HepG2 (cell line): ENCODE results near the gene PDRG1. TPM values are rescaled to one million over a fixed set of nuclear protein-coding genes. Genes with fewer than 3 reads are reported as not detected.

Source experiments
- ATAC-seq: fragments of 200-7000 bp; cut with Tn5 transposase; 3 replicates; pipeline ENCODE4 v1.9.1; 2020; ENCODE audit warnings: mild to moderate bottlenecking, moderate library complexity
- BruUV-seq: library from RNA; stranded (reverse); fragments of 400-500 nt; replicated peaks from 2 replicates; lab custom pipeline; 2021; lab: Mats Ljungman, UMichigan
- CTCF ChIA-PET: fragments of 300-600 bp; formaldehyde crosslinking; extraction: SDS; loops from one replicate; lab custom pipeline; 2021; ENCODE audit warnings: low total read pairs, inconsistent platforms, low intra/inter-chr PET ratio; lab: Yijun Ruan, JAX
- POLR2A ChIA-PET: fragments of 350-600 bp; sonication (Branson Sonifier 250); formaldehyde crosslinking; loops from one replicate; lab custom pipeline; 2020; ENCODE audit warnings: antibody characterized with exemption, inconsistent platforms; lab: Yijun Ruan, JAX
- DNase-seq: peaks from one replicate; pipeline ENCODE4 v3.0.0-alpha.2; 2015; ENCODE audit warnings: low spot score
- FAIRE-seq: peaks from 3 replicates; lab custom pipeline; 2011; peaks lifted over from hg19 to GRCh38; lab: Jason Lieb, UNC
- H2AFZ ChIP-seq: one replicate; pipeline ENCODE4 v1.6.1; 2011; ENCODE audit warnings: low read length, inconsistent platforms
- H3K27ac ChIP-seq: fragments of 300-600 bp; 3 replicates; pipeline ENCODE4 v1.8.0; 2011; ENCODE audit warnings: mixed run types, mild to moderate bottlenecking, mixed read lengths, low read length, inconsistent platforms; ENCODE audit not compliant: insufficient read depth; ENCODE audit errors: extremely low read length
- H3K27me3 ChIP-seq, 2 experiments: fragments of 200-600 bp in 1 of 2; 2 replicates in 1 of 2; 3 replicates in 1 of 2; pipeline versions ENCODE4 v1.6.0 to v1.8.0; 2011; ENCODE audit warnings: low read length in 2 of 2, mild to moderate bottlenecking in 2 of 2, moderate library complexity in 2 of 2, inconsistent platforms in 1 of 2; ENCODE audit not compliant: insufficient read depth in 2 of 2, control insufficient read depth in 1 of 2
- H3K36me3 ChIP-seq, 2 experiments: fragments of 200-600 bp in 1 of 2; replicated peaks in 1 of 2; 2 replicates in 1 of 2; 3 replicates in 1 of 2; pipeline versions ENCODE4 v1.5.1 to v1.8.0; 2011; ENCODE audit warnings: low read length in 2 of 2, inconsistent platforms in 1 of 2; ENCODE audit not compliant: insufficient read depth in 2 of 2, control insufficient read depth in 1 of 2
- H3K4me1 ChIP-seq: 2 replicates; pipeline ENCODE4 v1.5.1; 2012; ENCODE audit warnings: low read length, inconsistent platforms; ENCODE audit not compliant: insufficient read depth
- H3K4me2 ChIP-seq: 2 replicates; pipeline ENCODE4 v1.6.0; 2011; ENCODE audit warnings: low read depth, low read length, inconsistent platforms
- H3K4me3 ChIP-seq, 3 experiments: fragments of 200-600 bp in 1 of 3; sonication (generic), shearing (Covaris generic) in 1 of 3; replicated peaks in 1 of 3; 2 replicates each; pipeline ENCODE4 v1.5.1; 2011 to 2016; ENCODE audit warnings: low read length in 3 of 3, inconsistent platforms in 2 of 3, low read depth in 2 of 3, mild to moderate bottlenecking in 2 of 3, control low read depth in 1 of 3, mixed read lengths in 1 of 3; ENCODE audit not compliant: insufficient read depth in 1 of 3
- H3K79me2 ChIP-seq: one replicate; pipeline ENCODE4 v1.6.1; 2011; ENCODE audit warnings: low read length, inconsistent platforms; ENCODE audit not compliant: insufficient read depth
- H3K9ac ChIP-seq: 2 replicates; pipeline ENCODE4 v1.6.0; 2011; ENCODE audit warnings: mild to moderate bottlenecking, low read depth, low read length, inconsistent platforms; ENCODE audit not compliant: insufficient read depth
- H3K9me3 ChIP-seq: 2 replicates; pipeline ENCODE4 v1.5.1; 2012; ENCODE audit warnings: mild to moderate bottlenecking, low read length
- H4K20me1 ChIP-seq: 2 replicates; pipeline ENCODE4 v1.6.0; 2011; ENCODE audit warnings: inconsistent platforms, mild to moderate bottlenecking, low read length, moderate library complexity; ENCODE audit not compliant: insufficient read depth
- EEA1 ChIP-seq: sonication (generic); formaldehyde crosslinking; IDR thresholded peaks from 2 replicates; pipeline ENCODE4 v1.5.1; 2020; ENCODE audit warnings: mild to moderate bottlenecking, missing genetic modification reagents, borderline replicate concordance
- MAFK ChIP-seq, 2 experiments: IDR thresholded peaks in 1 of 2; conservative IDR thresholded peaks in 1 of 2; 2 replicates each; pipeline ENCODE4 v1.6.1; 2011; ENCODE audit warnings: improper control_type of control experiment in 2 of 2, low read length in 2 of 2
- PHF20 ChIP-seq: sonication (generic); formaldehyde crosslinking; IDR thresholded peaks from 2 replicates; pipeline ENCODE4 v1.5.0; 2020; ENCODE audit warnings: mild to moderate bottlenecking, missing genetic modification reagents
- RFXAP ChIP-seq: sonication (generic); formaldehyde crosslinking; IDR thresholded peaks from 2 replicates; pipeline ENCODE4 v1.4.0; 2020; ENCODE audit warnings: missing genetic modification reagents, borderline replicate concordance
- SRSF1 ChIP-seq: fragments of 200-400 bp; formaldehyde crosslinking; optimal IDR thresholded peaks from 2 replicates; pipeline ENCODE3; 2017; ENCODE audit warnings: mild to moderate bottlenecking, low read depth, low read length, moderate library complexity
- STAG1 ChIP-seq: sonication (generic); formaldehyde crosslinking; IDR thresholded peaks from 2 replicates; pipeline ENCODE4 v1.4.0; 2020; ENCODE audit warnings: missing genetic modification reagents
- TCF12 ChIP-seq, 2 experiments: fragments of 450-650 bp in 1 of 2; sonication (generic) in 1 of 2; formaldehyde crosslinking in 1 of 2; IDR thresholded peaks; 2 replicates each; pipeline versions ENCODE4 v1.6.1 to v1.8.0; 2017 to 2022; ENCODE audit warnings: antibody characterized with exemption in 1 of 2, mild to moderate bottlenecking in 1 of 2, missing genetic modification reagents in 1 of 2, moderate library complexity in 1 of 2
- TSC22D2 ChIP-seq: sonication (generic); formaldehyde crosslinking; IDR thresholded peaks from 2 replicates; pipeline ENCODE4 v1.5.1; 2020; ENCODE audit warnings: missing genetic modification reagents, mild to moderate bottlenecking, borderline replicate concordance
- ZNF292 ChIP-seq: sonication (generic); formaldehyde crosslinking; IDR thresholded peaks from 2 replicates; pipeline ENCODE4 v1.8.1; 2022; ENCODE audit warnings: mild to moderate bottlenecking, low read depth, missing genetic modification reagents, borderline replicate concordance
- ZSCAN12 ChIP-seq: sonication (generic); formaldehyde crosslinking; IDR thresholded peaks from 2 replicates; pipeline ENCODE4 v1.9.0; 2021; ENCODE audit warnings: mild to moderate bottlenecking, missing genetic modification reagents
- WGBS: methylation state at CpG from one replicate; pipeline ENCODE4 v1.1.6; 2017; ENCODE audit warnings: low lambda C conversion rate; 5-methylcytosine and 5-hydroxymethylcytosine counted together
- in situ Hi-C: cut with HindIII; loops from 2 replicates; pipeline ENCODE4 v1.10.0; 2017; ENCODE audit warnings: low pct_unique_long_range_greater_than_20kb; ENCODE audit not compliant: extremely low pct_ligation_motif_present
- intact Hi-C: fragments of 100-400 bp; cut with micrococcal nuclease; formaldehyde crosslinking; loops from one replicate; pipeline ENCODE4 v1.10.0; 2022; ENCODE audit not compliant: unreplicated experiment
- polyA plus RNA-seq, 8 experiments: library from polyadenylated mRNA; depleted of rRNA in 3 of 8; stranded (reverse) in 7 of 8; unstranded in 1 of 8; fragments of >200 nt; fragmentation: Illumina TruSeq in 4 of 8; extraction: Trizol in 4 of 8; gene quantifications; 2 replicates each; pipeline versions ENCODE4 v1.2.1 to v1.2.3, GENCODE V29; 2011 to 2016; ENCODE audit warnings: low read depth in 4 of 8, missing spikeins in 1 of 8, mixed read lengths in 1 of 8; ENCODE audit not compliant: insufficient read depth in 1 of 8
- total RNA-seq, 5 experiments: library from RNA; depleted of rRNA; stranded (reverse); fragments of >200 nt; fragmentation: Illumina TruSeq; extraction: Trizol; gene quantifications; 2 replicates each; pipeline ENCODE4 v1.2.3, GENCODE V29; 2016; ENCODE audit warnings: low read depth in 1 of 5
- TF ChIP-seq, protein P1 (sequence below): sonication (generic); formaldehyde crosslinking; IDR thresholded peaks from 2 replicates; pipeline ENCODE4 v1.4.0; 2020; ENCODE audit warnings: missing genetic modification reagents, borderline replicate concordance
- TF ChIP-seq, protein P2 (sequence below): IDR thresholded peaks from 2 replicates; pipeline ENCODE4 v1.4.0; 2020; ENCODE audit warnings: mild to moderate bottlenecking, missing genetic modification reagents
- TF ChIP-seq, protein P3 (sequence below): IDR thresholded peaks from 2 replicates; pipeline ENCODE4 v1.6.1; 2016
- TF ChIP-seq, protein P4 (sequence below): conservative IDR thresholded peaks from 2 replicates; pipeline ENCODE4 v1.6.1; 2018; ENCODE audit warnings: missing genetic modification reagents

Gene PDRG1
- total and polyA plus RNA-seq, 2 of the 13 experiments (the other 11 are each of a cell fraction or from before 2014, with no cell fraction given), result 16.6 to 18.0 TPM

DNA sequence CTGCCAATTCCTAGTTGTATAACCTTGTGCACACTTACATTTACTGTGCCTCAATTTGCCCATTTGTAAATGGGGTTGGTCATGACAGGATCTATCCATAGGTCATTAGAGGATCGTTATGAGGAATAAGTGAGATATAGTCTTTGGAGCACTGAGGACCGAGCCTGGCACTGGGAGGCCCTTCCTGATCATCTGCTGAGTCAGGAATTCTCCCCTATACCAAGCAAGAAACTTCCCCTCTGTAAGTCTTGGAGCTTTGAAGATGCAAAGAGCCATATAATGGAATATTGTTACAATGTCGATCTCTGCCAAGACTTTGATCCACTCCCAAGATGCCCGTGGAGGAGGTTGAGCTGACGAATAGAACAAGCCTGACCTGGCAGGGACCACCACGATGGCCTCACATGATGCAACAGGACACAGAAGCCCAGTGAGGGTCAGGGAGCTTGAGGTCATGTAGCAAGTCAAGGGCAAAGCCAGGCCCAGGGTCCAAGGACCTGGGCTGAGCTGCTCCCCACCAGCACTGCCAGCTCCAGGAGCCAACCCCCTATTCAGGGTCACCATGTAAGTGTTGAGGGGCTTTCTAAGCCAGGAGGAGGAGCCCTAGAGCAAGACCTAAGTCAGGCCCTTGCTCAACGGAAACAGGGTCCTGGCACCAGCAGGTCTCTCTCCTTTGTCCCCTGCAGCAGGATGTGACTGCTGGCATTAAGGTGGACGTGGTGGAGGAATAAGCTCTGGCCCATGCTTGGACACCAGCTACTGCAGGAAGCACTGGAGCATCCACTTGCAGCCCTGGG lies 16.7 kb downstream of the PDRG1 start:
- ATAC-seq (peak; percentile 85), FAIRE-seq (no peak), DNase-seq (peak; percentile 29)
- no peak overlapping the region for H3K27ac ChIP-seq
- H3K9me3 ChIP-seq, result no peaks in the 10 kb centered on the region
- no peaks in the 10 kb centered on the region for H3K36me3 ChIP-seq
- H2AFZ ChIP-seq, result no peak overlapping the region
- H3K4me3 ChIP-seq, result no peak overlapping the region
- BruUV-seq, result no TSS peak
- in situ Hi-C loops (no loop called here), intact Hi-C loops (no loop called here)
- no peaks in the 10 kb centered on the region for H3K4me1 ChIP-seq
- ChIA-PET POLR2A (interaction anchor here (1.2 kb wide), 1 partner anchor 17 kb away, joined by 5 read pairs; the partner anchor contains the start of gene PDRG1), CTCF (no interaction called here)
- H3K79me2 ChIP-seq, result no peaks in the 10 kb centered on the region
- peaks cover 0 to 15% of the 10 kb centered on the region in 2 experiments; a peak in 2 of 5 replicates for H3K27me3 ChIP-seq
- WGBS, result 6% methylated on average over 8 of the region's 8 CpGs
- no peaks in the 10 kb centered on the region for H4K20me1 ChIP-seq
- no peak overlapping the region for H3K4me2 ChIP-seq
- no peak overlapping the region for H3K9ac ChIP-seq
- TF ChIP-seq ZNF292 (CRISPR knock-in tag) (no peak), MAFK (conservative IDR thresholded peaks at IDR 0.05 in 1 of 2, IDR thresholded peaks at IDR 0.05 in 1 of 2; ENCODE audit: low read length in 2 of 2) (peak; percentile 82 to 92), SRSF1 (no peak), STAG1 (CRISPR knock-in tag) (peak; percentile 40), RFXAP (CRISPR knock-in tag) (no peak), TCF12 (IDR thresholded peaks at IDR 0.05) (no peak), TCF12 (CRISPR knock-in tag; IDR thresholded peaks at IDR 0.05) (0 out of 2 replicates have a peak, but pooled peaks have one; percentile 28), TSC22D2 (no peak), ZSCAN12 (CRISPR knock-in tag) (no peak), PHF20 (0 out of 2 replicates have a peak, but pooled peaks have one; percentile 29), EEA1 (no peak)
- TF ChIP-seq, protein P1, sequence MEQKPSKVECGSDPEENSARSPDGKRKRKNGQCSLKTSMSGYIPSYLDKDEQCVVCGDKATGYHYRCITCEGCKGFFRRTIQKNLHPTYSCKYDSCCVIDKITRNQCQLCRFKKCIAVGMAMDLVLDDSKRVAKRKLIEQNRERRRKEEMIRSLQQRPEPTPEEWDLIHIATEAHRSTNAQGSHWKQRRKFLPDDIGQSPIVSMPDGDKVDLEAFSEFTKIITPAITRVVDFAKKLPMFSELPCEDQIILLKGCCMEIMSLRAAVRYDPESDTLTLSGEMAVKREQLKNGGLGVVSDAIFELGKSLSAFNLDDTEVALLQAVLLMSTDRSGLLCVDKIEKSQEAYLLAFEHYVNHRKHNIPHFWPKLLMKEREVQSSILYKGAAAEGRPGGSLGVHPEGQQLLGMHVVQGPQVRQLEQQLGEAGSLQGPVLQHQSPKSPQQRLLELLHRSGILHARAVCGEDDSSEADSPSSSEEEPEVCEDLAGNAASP (CRISPR knock-in tag), result no peak
- TF ChIP-seq, protein P2, sequence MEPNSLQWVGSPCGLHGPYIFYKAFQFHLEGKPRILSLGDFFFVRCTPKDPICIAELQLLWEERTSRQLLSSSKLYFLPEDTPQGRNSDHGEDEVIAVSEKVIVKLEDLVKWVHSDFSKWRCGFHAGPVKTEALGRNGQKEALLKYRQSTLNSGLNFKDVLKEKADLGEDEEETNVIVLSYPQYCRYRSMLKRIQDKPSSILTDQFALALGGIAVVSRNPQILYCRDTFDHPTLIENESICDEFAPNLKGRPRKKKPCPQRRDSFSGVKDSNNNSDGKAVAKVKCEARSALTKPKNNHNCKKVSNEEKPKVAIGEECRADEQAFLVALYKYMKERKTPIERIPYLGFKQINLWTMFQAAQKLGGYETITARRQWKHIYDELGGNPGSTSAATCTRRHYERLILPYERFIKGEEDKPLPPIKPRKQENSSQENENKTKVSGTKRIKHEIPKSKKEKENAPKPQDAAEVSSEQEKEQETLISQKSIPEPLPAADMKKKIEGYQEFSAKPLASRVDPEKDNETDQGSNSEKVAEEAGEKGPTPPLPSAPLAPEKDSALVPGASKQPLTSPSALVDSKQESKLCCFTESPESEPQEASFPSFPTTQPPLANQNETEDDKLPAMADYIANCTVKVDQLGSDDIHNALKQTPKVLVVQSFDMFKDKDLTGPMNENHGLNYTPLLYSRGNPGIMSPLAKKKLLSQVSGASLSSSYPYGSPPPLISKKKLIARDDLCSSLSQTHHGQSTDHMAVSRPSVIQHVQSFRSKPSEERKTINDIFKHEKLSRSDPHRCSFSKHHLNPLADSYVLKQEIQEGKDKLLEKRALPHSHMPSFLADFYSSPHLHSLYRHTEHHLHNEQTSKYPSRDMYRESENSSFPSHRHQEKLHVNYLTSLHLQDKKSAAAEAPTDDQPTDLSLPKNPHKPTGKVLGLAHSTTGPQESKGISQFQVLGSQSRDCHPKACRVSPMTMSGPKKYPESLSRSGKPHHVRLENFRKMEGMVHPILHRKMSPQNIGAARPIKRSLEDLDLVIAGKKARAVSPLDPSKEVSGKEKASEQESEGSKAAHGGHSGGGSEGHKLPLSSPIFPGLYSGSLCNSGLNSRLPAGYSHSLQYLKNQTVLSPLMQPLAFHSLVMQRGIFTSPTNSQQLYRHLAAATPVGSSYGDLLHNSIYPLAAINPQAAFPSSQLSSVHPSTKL (CRISPR knock-in tag), result no peak
- TF ChIP-seq, protein P3, sequence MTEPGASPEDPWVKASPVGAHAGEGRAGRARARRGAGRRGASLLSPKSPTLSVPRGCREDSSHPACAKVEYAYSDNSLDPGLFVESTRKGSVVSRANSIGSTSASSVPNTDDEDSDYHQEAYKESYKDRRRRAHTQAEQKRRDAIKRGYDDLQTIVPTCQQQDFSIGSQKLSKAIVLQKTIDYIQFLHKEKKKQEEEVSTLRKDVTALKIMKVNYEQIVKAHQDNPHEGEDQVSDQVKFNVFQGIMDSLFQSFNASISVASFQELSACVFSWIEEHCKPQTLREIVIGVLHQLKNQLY, result no peak
- TF ChIP-seq, protein P4, sequence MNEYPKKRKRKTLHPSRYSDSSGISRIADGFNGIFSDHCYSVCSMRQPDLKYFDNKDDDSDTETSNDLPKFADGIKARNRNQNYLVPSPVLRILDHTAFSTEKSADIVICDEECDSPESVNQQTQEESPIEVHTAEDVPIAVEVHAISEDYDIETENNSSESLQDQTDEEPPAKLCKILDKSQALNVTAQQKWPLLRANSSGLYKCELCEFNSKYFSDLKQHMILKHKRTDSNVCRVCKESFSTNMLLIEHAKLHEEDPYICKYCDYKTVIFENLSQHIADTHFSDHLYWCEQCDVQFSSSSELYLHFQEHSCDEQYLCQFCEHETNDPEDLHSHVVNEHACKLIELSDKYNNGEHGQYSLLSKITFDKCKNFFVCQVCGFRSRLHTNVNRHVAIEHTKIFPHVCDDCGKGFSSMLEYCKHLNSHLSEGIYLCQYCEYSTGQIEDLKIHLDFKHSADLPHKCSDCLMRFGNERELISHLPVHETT, result no peak
